ENCODE data around the gene MAMLD1.
A peak's percentile ranks its signal among the peaks of the same experiment; 100 is the strongest.

MAMLD1 gene

DNA sequence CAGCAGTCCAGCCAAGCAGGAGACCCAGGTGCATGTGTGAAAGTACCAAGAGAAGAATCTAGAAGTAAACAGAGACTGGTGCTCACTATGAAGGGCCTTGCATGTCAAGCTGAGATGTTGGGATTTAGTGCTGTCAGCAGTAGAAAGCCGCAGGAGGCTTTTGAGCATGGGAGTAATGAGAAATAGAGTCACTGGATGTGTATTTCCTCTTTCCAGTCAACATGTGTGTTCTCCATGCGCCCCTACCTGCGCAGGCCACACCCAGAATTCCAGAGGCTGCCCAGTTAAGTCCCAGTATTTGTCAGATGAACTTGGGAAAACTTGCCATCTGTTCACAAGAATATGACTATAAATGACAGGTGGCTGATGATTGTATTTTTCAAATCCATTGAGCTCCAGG, 4.5 kb upstream of the MAMLD1 start:
- DNase-seq, result no peak

GRCh38 chrX:150360331-150360730, 2.8 kb upstream of the MAMLD1 start:
- no peak for DNase-seq

- peak in 1 of 2 donors; percentile 9 for DNase-seq
Observed at GRCh38 chrX:150361070-150361776, 1.9 kb upstream of the MAMLD1 start.

- no peak for DNase-seq
Observed at GRCh38 chrX:150361777-150362351, 1.3 kb upstream of the MAMLD1 start.

DNA sequence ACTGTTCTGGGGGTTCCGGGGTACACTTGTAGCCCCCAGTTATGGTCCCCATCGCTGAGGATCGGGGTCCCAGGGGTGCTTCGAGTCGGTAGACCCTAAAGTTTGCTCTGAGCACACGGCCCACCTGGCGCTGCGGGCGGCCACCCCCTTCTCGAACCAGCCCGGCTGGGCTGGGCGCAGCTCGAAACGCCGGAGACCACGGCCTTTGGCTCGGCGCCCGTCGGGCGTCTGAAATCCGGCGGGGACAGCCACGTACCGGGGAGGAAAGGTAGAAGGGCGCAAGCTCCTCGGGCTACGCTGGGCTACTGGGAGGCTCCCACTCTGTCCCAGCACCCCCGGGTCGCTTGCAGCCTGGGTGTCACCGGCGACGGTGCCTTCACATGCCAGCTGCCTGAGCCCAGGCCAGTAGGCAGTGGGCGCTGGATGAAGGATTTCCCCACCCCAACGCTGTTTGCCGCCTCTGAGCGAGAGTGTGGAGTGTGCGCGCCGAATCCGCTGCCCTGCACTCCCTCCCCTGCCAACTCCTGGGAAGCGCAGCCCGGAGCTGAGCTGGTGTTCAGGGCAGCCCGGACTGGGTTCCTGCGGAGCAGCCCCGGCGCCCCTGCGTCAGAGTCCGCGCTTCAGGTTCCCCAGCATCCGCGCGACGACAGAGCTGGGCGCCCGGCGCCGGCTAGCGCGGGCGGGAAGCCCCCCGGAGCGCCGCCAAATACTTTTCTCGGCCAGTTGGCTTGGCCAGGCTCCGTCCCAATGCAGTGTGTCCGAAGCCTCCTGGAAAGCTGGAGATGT, 637 bp downstream of the MAMLD1 start:
- peak in 1 of 2 donors; percentile 9 for DNase-seq

GRCh38 chrX:150364347-150365050, 1.4 kb downstream of the MAMLD1 start:
- peak in 1 of 2 donors; percentile 1 for DNase-seq

DNA sequence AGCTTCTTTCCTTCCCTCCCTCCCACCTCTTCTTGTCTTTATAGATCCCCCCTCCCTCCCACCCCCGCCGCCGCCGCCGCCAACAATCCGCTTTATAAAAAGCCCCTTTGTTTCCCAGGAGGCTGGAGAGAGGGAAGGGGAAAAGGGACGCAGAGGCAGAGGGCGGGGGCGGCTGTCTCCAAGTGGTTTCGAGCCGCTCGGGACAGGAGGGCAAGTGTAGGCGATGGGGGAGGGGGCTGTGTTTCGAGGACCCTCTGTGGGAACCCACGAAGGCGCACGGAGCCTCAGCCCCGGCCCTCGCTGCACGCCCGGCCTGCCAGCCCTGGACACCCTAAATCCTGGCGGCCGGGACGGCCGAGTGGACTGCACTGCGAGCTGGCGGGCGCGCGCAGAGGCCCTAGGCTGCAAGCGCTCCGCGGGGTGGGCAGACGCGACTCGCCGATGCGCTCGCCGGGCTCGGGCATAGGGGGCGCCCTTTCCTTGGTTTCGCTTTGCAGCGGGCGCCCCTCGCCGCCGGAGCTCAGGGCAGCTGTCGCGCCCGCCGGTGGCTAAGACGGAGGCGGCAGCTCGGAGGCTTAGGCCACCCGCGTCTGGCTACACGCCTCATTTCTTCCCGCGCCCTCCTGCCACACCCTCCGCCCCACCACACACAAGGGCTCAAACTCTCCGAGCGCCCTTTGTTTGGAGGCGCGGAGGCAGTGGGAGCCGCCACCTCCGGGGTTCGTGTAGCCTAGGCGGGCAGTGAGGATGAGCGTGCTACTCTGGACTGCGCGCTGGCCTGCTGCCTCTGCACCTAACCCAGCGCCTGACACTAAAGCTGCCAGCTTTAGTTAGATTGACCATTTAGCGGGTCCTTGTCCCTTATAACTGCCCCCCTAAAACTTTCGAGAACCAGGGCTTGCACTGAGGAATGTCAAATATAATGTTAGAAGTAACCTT, 2.2 kb downstream of the MAMLD1 start:
- DNase-seq, result peak; percentile 42 to 62

- no peak for DNase-seq
Observed at GRCh38 chrX:150365990-150366911, 3.1 kb downstream of the MAMLD1 start.

- no peak for DNase-seq
Observed at GRCh38 chrX:150366951-150367545, 3.9 kb downstream of the MAMLD1 start.

DNA sequence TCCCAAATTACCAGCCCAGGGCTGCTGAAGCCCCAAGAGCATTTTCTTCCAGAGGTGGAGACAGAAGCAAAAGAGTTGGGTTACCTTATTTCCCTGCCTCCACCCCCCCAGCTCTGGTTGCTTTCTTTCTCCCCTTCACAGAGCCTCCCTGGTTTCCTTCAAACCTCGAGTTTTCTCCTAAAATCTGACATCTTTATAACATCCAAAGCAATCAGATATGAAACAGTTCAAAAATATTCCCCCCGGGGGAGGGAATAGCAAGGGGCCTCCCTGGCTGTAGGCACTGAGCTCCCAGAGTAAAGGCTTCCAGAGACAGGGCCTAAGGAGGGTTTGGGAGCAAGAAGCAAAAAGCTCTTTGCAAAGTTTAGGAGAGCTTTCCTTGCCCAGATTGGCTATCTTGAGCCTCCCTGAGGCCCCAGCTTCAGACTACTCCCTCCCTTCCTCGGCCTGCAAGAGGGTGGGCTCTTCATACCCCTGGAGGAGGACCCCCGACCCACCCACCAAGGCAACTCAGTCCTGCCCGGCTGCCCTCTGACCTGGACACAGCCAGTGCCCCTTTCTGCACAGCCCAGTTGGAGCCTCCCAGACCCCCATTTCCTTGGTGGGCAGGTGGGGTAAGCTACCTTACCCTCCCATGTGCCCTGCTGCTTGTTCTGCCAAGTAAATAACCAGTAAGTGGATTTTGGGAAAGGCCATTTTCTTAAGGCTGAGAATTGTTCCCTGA, 7.6 kb downstream of the MAMLD1 start:
- DNase-seq, result no peak

DNA sequence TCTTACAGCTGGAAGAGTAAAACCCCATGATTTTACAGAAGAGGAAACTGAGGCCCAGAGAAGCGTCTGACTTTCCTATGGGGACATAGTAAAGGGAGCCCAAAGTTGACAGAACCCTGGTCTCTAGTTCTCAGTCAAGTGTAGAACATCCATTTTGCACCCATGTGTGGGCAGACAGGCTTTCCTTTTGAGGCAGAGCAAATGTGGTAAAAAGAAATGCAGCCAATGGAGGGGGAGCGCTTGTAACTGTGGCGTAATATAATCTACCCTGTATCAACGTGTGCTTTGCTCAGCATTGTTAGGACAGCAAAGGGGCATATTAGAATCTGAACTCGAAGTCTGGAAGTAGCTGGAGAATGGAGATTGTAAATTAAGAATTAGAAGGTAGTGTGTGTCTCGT, 8.8 kb downstream of the MAMLD1 start:
- DNase-seq, result no peak

DNA sequence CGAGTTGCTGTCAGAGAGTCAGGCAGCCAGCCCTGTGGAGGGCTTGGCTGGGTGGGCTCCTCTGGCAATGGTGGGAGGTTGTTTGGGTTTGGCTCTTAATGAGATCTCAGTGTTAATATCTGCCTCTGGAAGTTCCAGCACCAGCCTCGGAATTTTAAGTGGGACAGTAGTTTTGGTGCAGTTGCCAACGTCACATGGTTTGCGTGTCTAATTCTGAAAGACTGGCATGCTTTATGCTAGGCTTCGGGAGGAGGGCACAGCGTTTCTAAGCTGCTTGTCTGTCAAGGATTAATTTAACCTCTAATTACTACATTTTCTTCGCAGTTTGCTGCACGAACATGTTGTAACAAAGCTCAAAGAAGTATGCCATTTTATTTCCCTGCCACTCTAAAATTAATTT, 9.2 kb downstream of the MAMLD1 start:
- no peak for DNase-seq

DNA sequence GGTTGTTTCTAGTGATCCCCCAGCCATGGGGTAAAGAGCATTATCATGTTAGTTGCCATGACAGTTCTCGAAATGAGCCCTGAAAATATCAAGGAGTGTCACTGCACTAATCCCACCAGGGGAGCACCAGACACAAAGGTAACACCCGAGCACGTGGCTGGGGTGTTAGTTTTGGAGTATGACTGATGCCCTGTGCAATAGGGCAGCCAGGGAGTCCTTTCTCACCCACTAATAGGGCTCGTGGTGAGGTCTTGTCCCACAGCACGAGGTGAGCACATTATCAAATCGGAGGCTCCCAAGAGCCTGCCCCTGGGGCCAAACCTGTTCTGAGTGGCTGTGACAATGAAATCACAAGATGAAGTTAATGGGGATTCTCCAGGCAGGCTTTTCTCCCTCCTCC, 9.6 kb downstream of the MAMLD1 start:
- no peak for DNase-seq

DNA sequence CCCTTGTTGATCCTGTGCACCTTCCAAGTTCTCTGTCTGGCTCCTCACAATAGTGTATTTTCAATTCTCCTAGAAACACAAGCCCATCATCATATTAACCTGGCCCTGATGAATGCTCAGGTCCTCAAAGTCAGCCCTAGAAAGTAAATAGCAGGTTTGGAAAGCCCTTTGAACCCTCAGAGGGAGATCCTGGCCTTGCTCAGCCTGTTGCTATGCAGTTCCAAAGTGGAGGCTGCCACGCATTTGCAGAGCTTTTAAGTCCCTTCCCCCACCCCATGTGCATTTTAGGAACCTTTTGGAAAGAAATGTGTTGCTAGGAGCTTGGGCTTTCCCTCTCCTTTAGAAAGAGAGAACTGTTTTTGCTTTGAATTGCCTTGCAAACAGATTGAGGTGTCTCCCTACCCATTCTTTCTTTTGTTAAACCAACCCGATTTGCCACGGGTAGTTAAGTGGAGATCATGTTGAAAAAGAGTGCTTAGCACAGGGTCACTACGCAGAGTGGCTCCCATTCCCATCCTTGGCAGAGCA, 12.2 kb downstream of the MAMLD1 start:
- no peak for DNase-seq

DNA sequence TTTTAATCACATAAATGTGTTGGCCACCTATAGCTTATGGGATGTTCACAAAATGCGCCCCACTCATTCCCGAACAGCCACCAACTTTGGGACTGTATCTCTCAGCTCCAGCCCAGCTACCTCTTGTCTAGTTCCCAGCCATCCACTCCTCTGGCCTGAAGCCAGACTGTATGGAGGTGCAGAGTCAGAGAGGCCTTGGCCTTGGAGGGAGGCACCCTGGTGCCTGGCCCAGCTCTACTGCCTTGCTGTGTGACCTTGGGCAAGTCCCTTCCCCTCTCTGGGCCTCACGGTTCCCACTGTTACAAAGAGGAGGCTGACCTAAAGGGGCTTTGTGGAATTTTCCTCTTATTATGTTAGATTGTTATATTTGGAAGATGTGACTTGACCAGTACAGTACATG, 13.9 kb downstream of the MAMLD1 start:
- DNase-seq, result no peak

DNA sequence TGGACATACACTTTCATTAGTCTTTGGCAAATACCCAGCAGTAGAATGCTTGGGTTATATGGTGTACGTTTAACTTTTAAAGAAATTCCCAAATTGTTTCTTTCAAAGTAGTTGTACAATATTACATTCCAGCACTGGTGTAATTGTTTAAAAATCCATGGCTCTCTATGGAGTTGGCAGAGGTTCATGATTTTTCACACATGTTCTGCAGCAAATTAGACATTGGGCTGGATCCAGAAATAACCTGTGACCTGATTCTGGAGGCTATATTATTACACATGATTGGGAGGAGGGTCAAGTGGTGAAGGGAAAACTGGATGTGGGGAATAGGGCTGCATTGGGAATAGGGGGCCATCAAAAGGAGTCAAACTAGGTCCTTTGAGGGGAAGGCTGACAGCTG, 41.9 kb downstream of the MAMLD1 start:
- no peak for DNase-seq

DNA sequence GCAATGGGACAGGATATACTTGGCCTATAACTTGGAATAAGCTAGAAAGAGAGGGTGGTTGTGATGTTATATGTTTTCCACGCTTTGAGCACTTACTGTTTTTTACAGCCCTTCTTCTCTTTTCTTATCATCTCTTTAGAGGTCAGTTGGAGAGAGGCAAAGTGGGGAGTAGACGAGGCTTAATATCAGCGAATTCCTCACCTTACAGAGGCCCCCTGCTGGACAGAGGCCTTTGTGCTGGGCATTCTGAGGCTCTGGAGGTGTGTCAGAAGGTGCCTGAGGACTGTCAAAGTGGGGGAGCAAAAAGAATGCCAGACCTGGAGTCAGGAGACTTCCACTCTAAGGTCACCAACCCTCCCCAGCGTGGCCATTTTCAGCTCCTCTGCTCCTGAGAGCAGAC, 42.5 kb downstream of the MAMLD1 start:
- no peak for DNase-seq

DNA sequence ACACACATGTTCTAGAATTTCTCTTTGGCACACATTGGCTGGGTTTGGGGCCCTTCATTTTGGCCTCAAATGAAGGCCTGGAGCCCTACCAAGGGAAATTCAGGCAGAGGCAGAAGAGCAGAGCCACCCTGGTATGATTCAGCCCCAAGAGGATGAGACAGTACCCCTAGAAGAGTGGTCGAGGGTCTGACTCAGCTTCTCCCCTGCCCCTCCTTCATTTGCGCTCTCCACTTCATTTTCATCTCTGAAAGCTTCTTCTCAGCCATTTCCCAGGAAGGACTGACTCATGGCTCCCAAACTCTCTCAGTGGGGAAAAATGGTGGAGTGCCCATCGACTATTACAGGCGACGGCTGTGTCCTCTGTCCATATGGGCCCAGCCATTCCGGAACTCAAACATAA, 43.5 kb downstream of the MAMLD1 start:
- DNase-seq, result no peak

DNA sequence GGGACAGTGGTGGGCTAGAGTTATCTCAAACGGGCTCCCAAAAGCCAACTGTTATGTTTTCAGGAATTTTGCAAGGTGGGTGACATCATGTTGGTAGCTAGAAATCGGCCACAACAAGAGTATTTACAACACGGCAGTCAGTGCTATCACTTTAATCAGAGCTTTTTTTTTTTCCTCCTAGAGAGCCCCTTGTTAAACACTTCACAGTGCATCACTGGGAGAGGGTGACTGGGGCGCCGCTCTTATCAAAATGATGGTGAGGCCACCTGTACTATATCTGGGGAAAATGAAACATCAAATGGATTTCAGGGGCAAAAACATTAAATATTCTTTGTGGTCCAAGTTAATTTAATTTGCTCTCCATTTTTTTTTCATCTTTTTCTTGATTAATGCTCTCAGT, 44.9 kb downstream of the MAMLD1 start:
- DNase-seq, result no peak

DNA sequence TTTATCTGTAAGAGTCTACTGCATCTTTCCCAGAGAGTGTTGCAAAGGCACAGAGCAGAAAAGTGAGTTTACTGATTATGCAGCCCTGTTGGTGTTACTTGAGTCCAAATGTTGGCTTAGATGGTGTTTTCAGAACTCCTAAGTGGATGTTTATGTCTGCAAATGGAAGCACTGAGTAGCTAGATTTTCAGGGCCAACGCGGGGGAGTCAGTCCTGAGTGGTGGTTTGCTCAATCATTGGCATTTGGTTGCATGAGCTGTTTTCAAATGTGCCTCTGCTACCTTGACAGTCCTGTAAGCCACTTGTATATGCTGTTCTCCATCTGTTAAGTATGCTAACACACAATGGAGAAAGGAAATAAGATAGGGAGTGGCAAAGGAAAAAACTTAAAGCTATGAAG, 45.4 kb downstream of the MAMLD1 start:
- no peak for DNase-seq
